ENCODE results near the gene FOXA1.

DNA sequence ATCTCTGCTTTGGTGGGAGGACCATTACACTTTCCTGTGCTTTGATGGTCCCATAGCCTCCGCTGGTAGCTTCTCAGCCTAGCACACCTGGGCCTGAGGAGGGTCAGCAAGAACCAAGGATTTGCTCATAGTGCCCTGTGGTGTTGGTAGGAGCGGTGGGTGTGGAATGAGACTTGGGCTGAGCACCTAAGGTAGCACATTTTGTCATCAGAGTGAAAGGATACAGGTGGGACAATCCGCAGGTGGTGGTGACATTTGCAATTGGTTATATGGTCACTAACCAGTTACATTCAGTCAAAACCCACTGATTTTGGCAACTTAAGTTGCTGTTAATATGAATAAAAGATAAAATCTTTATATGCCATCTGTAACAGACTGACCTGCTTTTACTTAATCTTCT lies 47.1 kb upstream of the FOXA1 start:
- TF ChIP-seq, protein P1, sequence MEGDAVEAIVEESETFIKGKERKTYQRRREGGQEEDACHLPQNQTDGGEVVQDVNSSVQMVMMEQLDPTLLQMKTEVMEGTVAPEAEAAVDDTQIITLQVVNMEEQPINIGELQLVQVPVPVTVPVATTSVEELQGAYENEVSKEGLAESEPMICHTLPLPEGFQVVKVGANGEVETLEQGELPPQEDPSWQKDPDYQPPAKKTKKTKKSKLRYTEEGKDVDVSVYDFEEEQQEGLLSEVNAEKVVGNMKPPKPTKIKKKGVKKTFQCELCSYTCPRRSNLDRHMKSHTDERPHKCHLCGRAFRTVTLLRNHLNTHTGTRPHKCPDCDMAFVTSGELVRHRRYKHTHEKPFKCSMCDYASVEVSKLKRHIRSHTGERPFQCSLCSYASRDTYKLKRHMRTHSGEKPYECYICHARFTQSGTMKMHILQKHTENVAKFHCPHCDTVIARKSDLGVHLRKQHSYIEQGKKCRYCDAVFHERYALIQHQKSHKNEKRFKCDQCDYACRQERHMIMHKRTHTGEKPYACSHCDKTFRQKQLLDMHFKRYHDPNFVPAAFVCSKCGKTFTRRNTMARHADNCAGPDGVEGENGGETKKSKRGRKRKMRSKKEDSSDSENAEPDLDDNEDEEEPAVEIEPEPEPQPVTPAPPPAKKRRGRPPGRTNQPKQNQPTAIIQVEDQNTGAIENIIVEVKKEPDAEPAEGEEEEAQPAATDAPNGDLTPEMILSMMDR (IDR thresholded peaks at IDR 0.05), result no peak
- TF ChIP-seq EP300 (IDR thresholded peaks at IDR 0.05), result no peak
- TF ChIP-seq POLR2A (IDR thresholded peaks at IDR 0.05), result no peak
- TF ChIP-seq POLR2AphosphoS5 (IDR thresholded peaks at IDR 0.05), result no peak

All from sigmoid colon (tissue), 4 donors.